Measurements from ENCODE around the gene GRXCR2.

- no peak for TF ChIP-seq POLR2AphosphoS5 (IDR thresholded peaks at IDR 0.05)
- TF ChIP-seq CTCF (IDR thresholded peaks at IDR 0.05 in 8 of 11, conservative IDR thresholded peaks at IDR 0.05 in 3 of 11), result no peak
Observed at GRCh38 chr5:145855763-145856267, 17.0 kb downstream of the GRXCR2 start.

Data from spleen (tissue), 7 donors.